GM20000 (cell line): ENCODE results near the gene CARMIL1.

Experiments used
- DNase-seq: peaks from one replicate; pipeline ENCODE4 v3.0.0; 2012; ENCODE audit warnings: low spot score
- TF ChIP-seq, protein P1 (sequence below): IDR thresholded peaks from 2 replicates; pipeline ENCODE4 v1.5.1; 2012; ENCODE audit warnings: mild to moderate bottlenecking, control low read depth; ENCODE audit errors: extremely low read depth, missing control alignments

Gene CARMIL1

DNA sequence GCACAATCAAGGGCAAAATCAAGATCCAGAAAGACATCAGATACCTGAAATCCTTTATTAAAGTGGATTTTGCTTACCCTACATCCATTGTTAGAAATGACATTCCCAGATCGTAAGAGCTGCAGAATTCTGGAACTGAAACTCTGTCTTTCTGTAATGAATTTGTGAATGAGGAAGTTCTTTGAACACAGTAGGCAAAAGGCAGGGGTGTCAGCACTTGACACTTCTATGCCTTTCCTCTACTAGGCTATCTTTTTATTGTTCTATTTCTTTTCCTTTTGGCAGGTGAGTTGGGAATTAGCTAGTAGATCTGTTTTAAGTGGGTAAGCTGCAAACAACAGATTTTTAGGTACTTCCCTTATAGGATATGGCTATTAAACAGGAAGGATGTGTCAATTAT lies 126.3 kb downstream of the CARMIL1 start:
- TF ChIP-seq, protein P1, sequence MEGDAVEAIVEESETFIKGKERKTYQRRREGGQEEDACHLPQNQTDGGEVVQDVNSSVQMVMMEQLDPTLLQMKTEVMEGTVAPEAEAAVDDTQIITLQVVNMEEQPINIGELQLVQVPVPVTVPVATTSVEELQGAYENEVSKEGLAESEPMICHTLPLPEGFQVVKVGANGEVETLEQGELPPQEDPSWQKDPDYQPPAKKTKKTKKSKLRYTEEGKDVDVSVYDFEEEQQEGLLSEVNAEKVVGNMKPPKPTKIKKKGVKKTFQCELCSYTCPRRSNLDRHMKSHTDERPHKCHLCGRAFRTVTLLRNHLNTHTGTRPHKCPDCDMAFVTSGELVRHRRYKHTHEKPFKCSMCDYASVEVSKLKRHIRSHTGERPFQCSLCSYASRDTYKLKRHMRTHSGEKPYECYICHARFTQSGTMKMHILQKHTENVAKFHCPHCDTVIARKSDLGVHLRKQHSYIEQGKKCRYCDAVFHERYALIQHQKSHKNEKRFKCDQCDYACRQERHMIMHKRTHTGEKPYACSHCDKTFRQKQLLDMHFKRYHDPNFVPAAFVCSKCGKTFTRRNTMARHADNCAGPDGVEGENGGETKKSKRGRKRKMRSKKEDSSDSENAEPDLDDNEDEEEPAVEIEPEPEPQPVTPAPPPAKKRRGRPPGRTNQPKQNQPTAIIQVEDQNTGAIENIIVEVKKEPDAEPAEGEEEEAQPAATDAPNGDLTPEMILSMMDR = no peak
- DNase-seq = no peak

DNA sequence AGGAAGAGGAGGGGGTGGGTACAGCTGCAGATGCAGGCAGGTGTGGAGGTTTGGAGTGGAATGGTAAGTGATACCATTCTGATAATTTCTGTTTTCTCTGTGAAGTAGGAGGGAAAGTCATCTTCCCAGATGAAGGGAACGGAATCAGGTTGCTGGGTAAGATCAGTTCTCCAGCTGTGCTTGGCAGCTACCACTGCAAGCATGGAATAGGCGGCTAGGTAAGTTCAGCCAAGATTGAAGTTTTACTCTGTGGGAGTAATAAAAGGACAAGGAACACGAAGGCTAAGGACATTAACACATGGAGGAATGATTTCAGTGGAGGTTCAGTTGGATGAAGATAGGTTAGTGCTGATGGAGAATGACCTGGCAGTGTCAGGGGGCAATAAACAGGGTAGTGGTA lies 128.3 kb downstream of the CARMIL1 start:
- TF ChIP-seq, protein P1 = no peak
- no peak for DNase-seq

DNA sequence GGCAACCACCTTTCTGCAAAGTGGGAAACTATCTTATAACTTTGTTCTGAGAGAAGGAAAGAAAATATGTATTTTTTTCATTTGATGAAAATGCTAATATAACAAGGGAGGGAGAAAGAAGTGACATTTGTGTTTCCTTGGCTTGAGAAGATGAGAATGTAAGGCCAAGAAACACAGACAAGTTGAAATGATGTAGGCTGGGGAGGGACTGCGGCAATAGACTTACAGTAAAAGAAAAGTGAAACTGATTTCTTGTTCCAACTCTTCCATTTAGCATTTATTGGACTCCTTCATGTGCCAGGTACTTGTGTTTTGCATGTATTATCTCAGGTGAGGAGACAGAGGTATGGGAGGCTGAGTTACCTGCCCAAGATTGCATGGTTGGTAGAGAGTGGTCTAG lies 130.9 kb downstream of the CARMIL1 start:
- TF ChIP-seq, protein P1 = no peak
- no peak for DNase-seq

DNA sequence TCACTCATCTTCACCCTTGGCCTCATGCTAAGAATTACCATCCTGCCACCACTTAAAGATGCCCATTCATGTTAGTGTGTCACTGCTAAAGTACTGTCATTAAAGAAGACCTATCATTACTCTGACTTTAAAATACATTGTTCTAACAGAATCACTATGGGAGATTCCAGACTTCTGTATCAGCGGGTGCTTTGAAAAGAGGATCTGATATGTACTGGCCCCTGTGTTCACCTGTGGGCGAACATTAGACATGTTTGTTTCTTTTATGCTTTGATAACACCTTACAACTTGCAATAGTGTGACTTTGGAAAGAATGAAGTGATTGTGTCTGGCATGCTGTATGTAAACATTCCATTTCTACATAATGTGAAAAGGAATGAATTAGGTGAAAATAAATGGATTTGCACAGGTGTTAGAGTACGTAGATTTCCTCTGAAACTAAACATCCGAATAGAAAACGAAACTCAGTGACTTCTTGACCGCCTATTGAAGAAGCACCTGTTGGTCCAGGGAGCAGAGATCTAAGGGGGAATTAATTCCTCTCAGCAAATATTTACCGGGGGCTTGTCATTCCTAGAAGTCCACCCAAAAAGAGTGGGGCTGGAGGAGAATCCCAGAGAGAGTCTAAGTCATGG lies 132.3 kb downstream of the CARMIL1 start:
- DNase-seq = no peak
- TF ChIP-seq, protein P1 = no peak

DNA sequence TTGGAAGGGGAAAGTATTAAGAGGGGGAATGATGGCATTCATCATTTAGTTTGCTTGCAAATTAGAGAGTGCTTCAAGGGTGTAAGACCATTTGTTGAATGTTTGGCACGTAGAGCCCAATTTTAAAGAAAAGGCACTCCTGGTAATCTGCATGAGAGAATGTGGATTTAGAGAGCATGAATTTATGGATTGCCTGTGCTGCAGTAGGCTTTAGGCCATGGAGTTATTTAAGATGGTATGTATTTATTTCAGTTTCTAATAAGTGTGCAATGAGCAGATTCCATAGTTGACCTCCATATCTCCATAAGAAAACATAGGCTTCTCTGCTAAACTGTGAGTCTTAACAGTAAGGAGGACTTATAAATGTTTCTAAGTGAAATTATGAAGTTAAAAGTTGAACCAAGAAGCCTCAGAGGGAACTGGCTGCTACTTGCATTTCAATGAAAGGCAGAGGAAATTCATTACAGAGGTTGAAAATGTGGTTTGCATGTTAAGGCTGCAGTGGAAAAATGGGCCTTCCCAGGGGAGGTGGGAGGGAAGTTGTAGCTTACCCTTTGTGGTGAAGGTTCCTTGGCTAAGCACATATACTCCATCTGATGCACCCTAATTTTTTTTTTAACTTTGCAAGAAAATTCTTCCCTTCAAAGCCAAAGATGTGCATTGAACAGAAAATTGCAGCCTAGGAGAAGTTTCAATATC lies 134.2 kb downstream of the CARMIL1 start:
- DNase-seq = no peak
- TF ChIP-seq, protein P1 = no peak

DNA sequence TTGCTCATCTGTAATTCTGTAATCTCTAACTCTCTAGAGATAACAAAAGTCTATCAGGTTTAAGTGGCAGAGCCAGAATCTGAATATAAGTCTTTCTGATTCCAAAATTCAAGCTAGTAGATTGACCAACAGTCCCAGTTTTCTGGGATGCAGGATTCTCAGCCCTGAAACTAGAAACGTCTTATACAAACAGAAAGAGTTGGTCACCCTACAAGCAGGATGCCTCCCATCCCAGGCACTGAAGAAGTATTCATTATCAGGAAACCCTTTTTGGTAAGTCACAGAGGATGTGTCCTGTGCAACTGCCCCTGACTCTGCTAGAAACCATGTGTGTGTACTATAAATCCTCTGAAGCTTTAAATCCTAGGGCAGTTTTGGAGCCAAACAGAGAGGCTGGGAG lies 135.0 kb downstream of the CARMIL1 start:
- TF ChIP-seq, protein P1 = no peak
- no peak for DNase-seq

DNA sequence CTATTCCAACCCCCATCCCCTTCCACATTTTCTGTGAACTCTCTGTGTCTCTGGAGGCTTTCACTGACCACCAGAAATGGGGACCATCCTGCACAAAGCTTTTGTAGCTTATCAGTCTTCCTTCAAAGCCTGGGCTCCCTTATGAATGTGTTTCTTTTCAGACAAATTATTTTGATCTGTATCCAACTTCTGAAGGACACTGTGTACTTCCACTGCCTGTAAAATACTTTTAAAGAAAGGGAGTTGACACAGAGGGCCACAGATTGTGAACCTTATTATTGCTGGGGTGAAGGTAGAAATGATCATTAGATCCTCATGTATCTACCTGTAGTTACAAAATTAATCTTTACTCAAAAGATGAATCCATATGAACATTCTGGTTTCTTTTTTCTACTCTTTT lies 135.6 kb downstream of the CARMIL1 start:
- TF ChIP-seq, protein P1 = no peak
- no peak for DNase-seq
